ENCODE data around the gene WDR62.

- no peak for TF ChIP-seq POLR2A (IDR thresholded peaks at IDR 0.05; ENCODE audit: low read length)
- no peak for TF ChIP-seq GATA1 (IDR thresholded peaks at IDR 0.05; ENCODE audit: low read depth, low read length)
These were observed 3.9 kb downstream of the WDR62 start for GRCh38 chr19:36058481-36059179.

All from erythroblast (primary cell).